Measurements from ENCODE around the gene NHERF1. TPM values are rescaled to one million over a fixed set of nuclear protein-coding genes. Genes with fewer than 3 reads are reported as not detected.

The NHERF1 gene
- total and polyA plus RNA-seq, 2 of the 13 experiments (the other 11 are each of a cell fraction or from before 2014, with no cell fraction given), result 169 to 269 TPM

DNA sequence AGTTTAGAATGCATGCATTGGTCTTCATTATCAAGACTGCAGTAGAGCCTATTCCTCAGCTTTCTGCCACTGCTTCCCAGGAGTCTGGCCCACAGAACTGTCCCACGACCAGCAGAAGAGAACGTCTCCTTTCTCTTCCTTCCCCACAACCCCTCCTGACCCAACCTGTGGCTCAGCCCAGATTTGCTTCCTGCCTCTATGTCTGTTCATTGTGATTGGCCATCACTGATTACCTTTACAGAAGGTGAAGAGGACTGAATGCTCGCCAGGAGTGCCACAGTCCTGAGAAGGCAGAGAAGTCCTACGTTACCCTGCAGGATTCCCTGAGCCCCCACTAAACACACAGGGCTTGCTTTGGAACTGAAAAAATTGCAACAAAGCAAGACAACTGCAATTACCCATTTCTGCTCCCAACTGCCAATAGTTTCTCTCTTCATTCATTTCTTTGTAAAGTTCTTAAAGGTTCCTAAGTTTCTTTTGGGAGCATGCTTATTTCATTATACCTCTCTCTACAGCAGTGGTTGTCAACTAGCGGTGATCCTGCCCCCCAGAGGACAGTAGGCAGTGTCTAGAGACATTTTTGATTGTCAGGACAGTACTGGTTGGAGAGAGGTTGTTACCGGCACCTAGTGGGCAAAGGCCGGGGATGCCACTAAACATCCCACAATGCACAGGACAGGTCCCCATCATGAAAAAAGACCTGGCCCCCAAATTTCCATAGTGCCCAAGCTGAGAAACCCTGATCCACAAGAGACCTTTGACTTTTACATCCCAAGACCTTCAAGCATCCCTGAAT lies 32.2 kb downstream of the NHERF1 start (continued):
- TF ChIP-seq, protein P1, sequence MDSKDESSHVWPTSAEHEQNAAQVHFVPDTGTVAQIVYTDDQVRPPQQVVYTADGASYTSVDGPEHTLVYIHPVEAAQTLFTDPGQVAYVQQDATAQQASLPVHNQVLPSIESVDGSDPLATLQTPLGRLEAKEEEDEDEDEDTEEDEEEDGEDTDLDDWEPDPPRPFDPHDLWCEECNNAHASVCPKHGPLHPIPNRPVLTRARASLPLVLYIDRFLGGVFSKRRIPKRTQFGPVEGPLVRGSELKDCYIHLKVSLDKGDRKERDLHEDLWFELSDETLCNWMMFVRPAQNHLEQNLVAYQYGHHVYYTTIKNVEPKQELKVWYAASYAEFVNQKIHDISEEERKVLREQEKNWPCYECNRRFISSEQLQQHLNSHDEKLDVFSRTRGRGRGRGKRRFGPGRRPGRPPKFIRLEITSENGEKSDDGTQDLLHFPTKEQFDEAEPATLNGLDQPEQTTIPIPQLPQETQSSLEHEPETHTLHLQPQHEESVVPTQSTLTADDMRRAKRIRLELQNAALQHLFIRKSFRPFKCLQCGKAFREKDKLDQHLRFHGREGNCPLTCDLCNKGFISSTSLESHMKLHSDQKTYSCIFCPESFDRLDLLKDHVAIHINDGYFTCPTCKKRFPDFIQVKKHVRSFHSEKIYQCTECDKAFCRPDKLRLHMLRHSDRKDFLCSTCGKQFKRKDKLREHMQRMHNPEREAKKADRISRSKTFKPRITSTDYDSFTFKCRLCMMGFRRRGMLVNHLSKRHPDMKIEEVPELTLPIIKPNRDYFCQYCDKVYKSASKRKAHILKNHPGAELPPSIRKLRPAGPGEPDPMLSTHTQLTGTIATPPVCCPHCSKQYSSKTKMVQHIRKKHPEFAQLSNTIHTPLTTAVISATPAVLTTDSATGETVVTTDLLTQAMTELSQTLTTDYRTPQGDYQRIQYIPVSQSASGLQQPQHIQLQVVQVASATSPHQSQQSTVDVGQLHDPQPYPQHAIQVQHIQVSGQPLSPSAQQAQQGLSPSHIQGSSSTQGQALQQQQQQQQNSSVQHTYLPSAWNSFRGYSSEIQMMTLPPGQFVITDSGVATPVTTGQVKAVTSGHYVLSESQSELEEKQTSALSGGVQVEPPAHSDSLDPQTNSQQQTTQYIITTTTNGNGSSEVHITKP (CRISPR knock-in tag; IDR thresholded peaks at IDR 0.05; ENCODE audit: low read depth), result no peak
- TF ChIP-seq ZNF468 (CRISPR knock-in tag; IDR thresholded peaks at IDR 0.05) (no peak), MBD4 (IDR thresholded peaks at IDR 0.05; ENCODE audit: borderline replicate concordance, low read length) (no peak), SP140L (CRISPR knock-in tag; IDR thresholded peaks at IDR 0.05; ENCODE audit: borderline replicate concordance) (no peak), MTA3 (CRISPR knock-in tag; IDR thresholded peaks at IDR 0.05) (no peak), ZNF138 (CRISPR knock-in tag; IDR thresholded peaks at IDR 0.05; ENCODE audit: low read depth) (no peak), SAP130 (CRISPR knock-in tag; IDR thresholded peaks at IDR 0.05; ENCODE audit: low read depth) (peak; percentile 79), SIX1 (CRISPR knock-in tag; IDR thresholded peaks at IDR 0.05; ENCODE audit: borderline replicate concordance) (no peak), ZNF780A (CRISPR knock-in tag; IDR thresholded peaks at IDR 0.05) (no peak), ZSCAN25 (CRISPR knock-in tag; IDR thresholded peaks at IDR 0.05) (0 out of 2 replicates have a peak, but pooled peaks have one; percentile 36), MBNL3 (CRISPR knock-in tag; conservative IDR thresholded peaks at IDR 0.05) (no peak), ZNF772 (CRISPR knock-in tag; IDR thresholded peaks at IDR 0.05) (peak; percentile 50; the same call in 1 of the 2 replicates), CCAR2 (optimal IDR thresholded peaks at IDR 0.05; ENCODE audit: low read depth, low read length) (no peak), NFATC3 (CRISPR knock-in tag; IDR thresholded peaks at IDR 0.05) (no peak), ZNF674 (CRISPR knock-in tag; IDR thresholded peaks at IDR 0.05; ENCODE audit: low read depth) (no peak), ZNF136 (CRISPR knock-in tag; IDR thresholded peaks at IDR 0.05; ENCODE audit: low read depth) (no peak), FOSL1 (CRISPR knock-in tag; IDR thresholded peaks at IDR 0.05; ENCODE audit: borderline replicate concordance) (no peak), ZNF260 (CRISPR knock-in tag; IDR thresholded peaks at IDR 0.05; ENCODE audit: borderline replicate concordance, low read depth) (no peak), BRD4 (CRISPR knock-in tag; IDR thresholded peaks at IDR 0.05) (no peak)
- TF ChIP-seq, protein P2, sequence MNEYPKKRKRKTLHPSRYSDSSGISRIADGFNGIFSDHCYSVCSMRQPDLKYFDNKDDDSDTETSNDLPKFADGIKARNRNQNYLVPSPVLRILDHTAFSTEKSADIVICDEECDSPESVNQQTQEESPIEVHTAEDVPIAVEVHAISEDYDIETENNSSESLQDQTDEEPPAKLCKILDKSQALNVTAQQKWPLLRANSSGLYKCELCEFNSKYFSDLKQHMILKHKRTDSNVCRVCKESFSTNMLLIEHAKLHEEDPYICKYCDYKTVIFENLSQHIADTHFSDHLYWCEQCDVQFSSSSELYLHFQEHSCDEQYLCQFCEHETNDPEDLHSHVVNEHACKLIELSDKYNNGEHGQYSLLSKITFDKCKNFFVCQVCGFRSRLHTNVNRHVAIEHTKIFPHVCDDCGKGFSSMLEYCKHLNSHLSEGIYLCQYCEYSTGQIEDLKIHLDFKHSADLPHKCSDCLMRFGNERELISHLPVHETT (CRISPR knock-in tag; conservative IDR thresholded peaks at IDR 0.05), result no peak
- TF ChIP-seq, protein P3, sequence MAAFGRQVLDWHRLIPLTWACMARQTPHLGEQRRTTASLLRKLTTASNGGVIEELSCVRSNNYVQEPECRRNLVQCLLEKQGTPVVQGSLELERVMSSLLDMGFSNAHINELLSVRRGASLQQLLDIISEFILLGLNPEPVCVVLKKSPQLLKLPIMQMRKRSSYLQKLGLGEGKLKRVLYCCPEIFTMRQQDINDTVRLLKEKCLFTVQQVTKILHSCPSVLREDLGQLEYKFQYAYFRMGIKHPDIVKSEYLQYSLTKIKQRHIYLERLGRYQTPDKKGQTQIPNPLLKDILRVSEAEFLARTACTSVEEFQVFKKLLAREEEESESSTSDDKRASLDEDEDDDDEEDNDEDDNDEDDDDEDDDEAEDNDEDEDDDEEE (CRISPR knock-in tag; IDR thresholded peaks at IDR 0.05), result peak; percentile 32; the same call in 1 of the 2 replicates
- TF ChIP-seq, protein P4, sequence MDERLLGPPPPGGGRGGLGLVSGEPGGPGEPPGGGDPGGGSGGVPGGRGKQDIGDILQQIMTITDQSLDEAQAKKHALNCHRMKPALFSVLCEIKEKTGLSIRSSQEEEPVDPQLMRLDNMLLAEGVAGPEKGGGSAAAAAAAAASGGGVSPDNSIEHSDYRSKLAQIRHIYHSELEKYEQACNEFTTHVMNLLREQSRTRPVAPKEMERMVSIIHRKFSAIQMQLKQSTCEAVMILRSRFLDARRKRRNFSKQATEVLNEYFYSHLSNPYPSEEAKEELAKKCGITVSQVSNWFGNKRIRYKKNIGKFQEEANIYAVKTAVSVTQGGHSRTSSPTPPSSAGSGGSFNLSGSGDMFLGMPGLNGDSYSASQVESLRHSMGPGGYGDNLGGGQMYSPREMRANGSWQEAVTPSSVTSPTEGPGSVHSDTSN (CRISPR knock-in tag; IDR thresholded peaks at IDR 0.05), result no peak
